Activated CD4-positive, alpha-beta memory T cell treated with anti-CD3 and anti-CD28 coated beads, Interleukin-2, amount 10 ng/mL, durations not matched to agents 7 days and 5 days (primary cell): ENCODE measurements around the gene TMEM50A. TPM values are rescaled to one million over a fixed set of nuclear protein-coding genes. Genes with fewer than 3 reads are reported as not detected.

Source experiments
- total RNA-seq, 2 experiments: library from RNA; stranded (reverse); gene quantifications; one replicate each; pipeline ENCODE4 v1.2.3, GENCODE V29; 2021

Gene TMEM50A
- total RNA-seq, 2 experiments from 2014 or later, result 182 to 183 TPM

Other genes with a start within 250 kb of the TMEM50A start
- gene SYF2, start 105.8 kb upstream of the TMEM50A start, total RNA-seq, result 10 to 100 TPM; 53.4 to 53.5 TPM
- gene RSRP1, start 90.9 kb upstream of the TMEM50A start, total RNA-seq, result 100 to 1,000 TPM; 236 to 237 TPM
- gene RHD, start 65.8 kb upstream of the TMEM50A start, total RNA-seq, result not detected
- gene RHCE, start 82.5 kb downstream of the TMEM50A start, total RNA-seq, result under 1 TPM in 1 of 2 experiments, not detected in 1; 0.50 TPM
- 10 to 100 TPM; 15.8 to 16.3 TPM for gene MACO1, start 92.6 kb downstream of the TMEM50A start, total RNA-seq
- 10 to 100 TPM; 26.4 to 27.7 TPM for gene LDLRAP1, start 205.3 kb downstream of the TMEM50A start, total RNA-seq